IPS DF 6.9 (cell line): Measurements from ENCODE around the gene DENND4A.
"Not testable (repeated sequence)": the region's sequence is repeated elsewhere in the genome, so short reads cannot be mapped to it uniquely, and the experiment has no call there.

Experiments used
- DNase-seq: peaks from one replicate; pipeline ENCODE4 v3.0.0-alpha.2; 2013; ENCODE audit warnings: low read depth, low spot score
- H3K27ac ChIP-seq: one replicate; pipeline ENCODE4 v1.5.1; 2013; ENCODE audit warnings: low read length, control low read depth
- H3K27me3 ChIP-seq: 2 replicates; pipeline ENCODE4 v1.6.1; 2013; ENCODE audit warnings: mild to moderate bottlenecking, low read length; ENCODE audit not compliant: control insufficient read depth, insufficient read depth
- H3K36me3 ChIP-seq: 2 replicates; pipeline ENCODE4 v1.6.1; 2013; ENCODE audit warnings: low read length; ENCODE audit not compliant: control insufficient read depth, insufficient read depth
- H3K4me1 ChIP-seq: 2 replicates; pipeline ENCODE4 v1.6.1; 2013; ENCODE audit warnings: low read length; ENCODE audit not compliant: control insufficient read depth, insufficient read depth
- H3K4me3 ChIP-seq: 2 replicates; pipeline ENCODE4 v1.5.1; 2013; ENCODE audit warnings: mild to moderate bottlenecking, low read length
- H3K9me3 ChIP-seq: 2 replicates; pipeline ENCODE4 v1.6.1; 2013; ENCODE audit warnings: low read length, inconsistent platforms; ENCODE audit not compliant: control insufficient read depth, insufficient read depth
- WGBS: extraction: QIAGEN DNeasy Blood & Tissue Kit; methylation state at CpG from one replicate; pipeline ENCODE4 v1.1.7; 2013; ENCODE audit warnings: mixed read lengths, missing lambda C conversion rate; ENCODE audit not compliant: insufficient read length, insufficient coverage; 5-methylcytosine and 5-hydroxymethylcytosine counted together

Gene DENND4A

GRCh38 chr15:65757256-65757655 is 34.8 kb downstream of the DENND4A start:
- Histone ChIP-seq H3K4me1 (no peaks in the 10 kb centered on the region), H3K36me3 (no peaks in the 10 kb centered on the region), H3K27ac (no peak overlapping the region), H3K9me3 (no peaks in the 10 kb centered on the region), H3K27me3 (no peaks in the 10 kb centered on the region), H3K4me3 (no peak overlapping the region)
- DNase-seq: no peak
- WGBS: no CpG with 5 or more reads among the region's 2 CpGs

- H3K4me1 ChIP-seq: no peaks in the 10 kb centered on the region
- H3K36me3 ChIP-seq: no peaks in the 10 kb centered on the region
- no peak overlapping the region for H3K4me3 ChIP-seq
- H3K27me3 ChIP-seq: no peaks in the 10 kb centered on the region
- no peaks in the 10 kb centered on the region for H3K9me3 ChIP-seq
- DNase-seq: no peak
- no CpG with 5 or more reads among the region's 7 CpGs for WGBS
- H3K27ac ChIP-seq: no peak overlapping the region
Measured at GRCh38 chr15:65752151-65752700, 39.9 kb downstream of the DENND4A start.

- H3K27me3 ChIP-seq: no peaks in the 10 kb centered on the region
- no peaks in the 10 kb centered on the region for H3K4me1 ChIP-seq
- DNase-seq: no peak
- H3K27ac ChIP-seq: no peak overlapping the region
- no CpG with 5 or more reads among the region's 2 CpGs for WGBS
- H3K4me3 ChIP-seq: no peak overlapping the region
- H3K9me3 ChIP-seq: no peaks in the 10 kb centered on the region
- H3K36me3 ChIP-seq: no peaks in the 10 kb centered on the region
Measured at GRCh38 chr15:65751431-65751830, 40.7 kb downstream of the DENND4A start.

GRCh38 chr15:65747265-65747664 is 44.8 kb downstream of the DENND4A start:
- H3K4me3 ChIP-seq: no peak overlapping the region
- no peaks in the 10 kb centered on the region for H3K4me1 ChIP-seq
- no peaks in the 10 kb centered on the region for H3K9me3 ChIP-seq
- no peaks in the 10 kb centered on the region for H3K36me3 ChIP-seq
- no peaks in the 10 kb centered on the region for H3K27me3 ChIP-seq
- DNase-seq: no peak
- no peak overlapping the region for H3K27ac ChIP-seq

- Histone ChIP-seq H3K27me3 (no peaks in the 10 kb centered on the region), H3K4me3 (no peak overlapping the region), H3K36me3 (no peaks in the 10 kb centered on the region), H3K9me3 (no peaks in the 10 kb centered on the region), H3K27ac (no peak overlapping the region), H3K4me1 (no peaks in the 10 kb centered on the region)
- no peak for DNase-seq
- no CpG with 5 or more reads among the region's 1 CpG for WGBS
Measured at GRCh38 chr15:65743637-65744252, 48.3 kb downstream of the DENND4A start.

- Histone ChIP-seq H3K4me3 (no peak overlapping the region), H3K27ac (no peak overlapping the region), H3K36me3 (no peaks in the 10 kb centered on the region), H3K4me1 (no peaks in the 10 kb centered on the region), H3K27me3 (no peaks in the 10 kb centered on the region), H3K9me3 (no peaks in the 10 kb centered on the region)
- DNase-seq: no peak
- WGBS: no CpG with 5 or more reads among the region's 5 CpGs
Measured at GRCh38 chr15:65740148-65740547, 51.9 kb downstream of the DENND4A start.

- no peak overlapping the region for H3K4me3 ChIP-seq
- no CpG with 5 or more reads among the region's 1 CpG for WGBS
- no peaks in the 10 kb centered on the region for H3K9me3 ChIP-seq
- H3K27me3 ChIP-seq: no peaks in the 10 kb centered on the region
- no peaks in the 10 kb centered on the region for H3K36me3 ChIP-seq
- no peak overlapping the region for H3K27ac ChIP-seq
- H3K4me1 ChIP-seq: no peaks in the 10 kb centered on the region
- no peak for DNase-seq
Measured at GRCh38 chr15:65738649-65739048, 53.4 kb downstream of the DENND4A start.

GRCh38 chr15:65733599-65733998 is 58.5 kb downstream of the DENND4A start:
- H3K27ac ChIP-seq, H3K4me3 ChIP-seq, H3K4me1 ChIP-seq, H3K27me3 ChIP-seq, H3K9me3 ChIP-seq, DNase-seq, H3K36me3 ChIP-seq: not testable (repeated sequence)
- no CpG with 5 or more reads among the region's 4 CpGs for WGBS

- Histone ChIP-seq H3K27ac (no peak overlapping the region), H3K4me3 (no peak overlapping the region), H3K4me1 (no peaks in the 10 kb centered on the region), H3K9me3 (no peaks in the 10 kb centered on the region), H3K27me3 (no peaks in the 10 kb centered on the region), H3K36me3 (no peaks in the 10 kb centered on the region)
- no CpG with 5 or more reads among the region's 2 CpGs for WGBS
- no peak for DNase-seq
Measured at GRCh38 chr15:65732698-65733097, 59.4 kb downstream of the DENND4A start.

- DNase-seq: no peak
- Histone ChIP-seq H3K4me3 (no peak overlapping the region), H3K27me3 (no peaks in the 10 kb centered on the region), H3K4me1 (no peaks in the 10 kb centered on the region), H3K27ac (no peak overlapping the region), H3K9me3 (no peaks in the 10 kb centered on the region), H3K36me3 (no peaks in the 10 kb centered on the region)
Measured at GRCh38 chr15:65731926-65732325, 60.2 kb downstream of the DENND4A start.

- WGBS: 100% methylated on average over 2 of the region's 2 CpGs
- H3K27me3 ChIP-seq: no peaks in the 10 kb centered on the region
- H3K27ac ChIP-seq: no peak overlapping the region
- no peaks in the 10 kb centered on the region for H3K36me3 ChIP-seq
- no peaks in the 10 kb centered on the region for H3K4me1 ChIP-seq
- DNase-seq: no peak
- H3K9me3 ChIP-seq: no peaks in the 10 kb centered on the region
- no peak overlapping the region for H3K4me3 ChIP-seq
Measured at GRCh38 chr15:65730549-65731172, 61.4 kb downstream of the DENND4A start.
